Cortex of kidney (tissue), 1 donor: Measurements from ENCODE around the gene CDR2.
"Not testable (repeated sequence)": the region's sequence is repeated elsewhere in the genome, so short reads cannot be mapped to it uniquely, and the experiment has no call there.

Source experiments
- DNase-seq: peaks from one replicate; lab custom pipeline; 2025; lab: John Stamatoyannopoulos, UW

CDR2 gene

GRCh38 chr16:22307838-22308237 lies 66.6 kb downstream of the CDR2 start:
- DNase-seq, result no peak

- no peak for DNase-seq
These were observed 67.6 kb downstream of the CDR2 start for GRCh38 chr16:22306788-22307187.

- no peak for DNase-seq
These were observed 70.0 kb downstream of the CDR2 start for GRCh38 chr16:22304411-22304810.

- no peak for DNase-seq
These were observed 71.5 kb downstream of the CDR2 start for GRCh38 chr16:22302776-22303363.

GRCh38 chr16:22301423-22301822 lies 73.0 kb downstream of the CDR2 start:
- not testable (repeated sequence) for DNase-seq

GRCh38 chr16:22300427-22301071 lies 73.9 kb downstream of the CDR2 start:
- no peak for DNase-seq

- no peak for DNase-seq
These were observed 75.4 kb downstream of the CDR2 start for GRCh38 chr16:22299036-22299435.

- DNase-seq, result no peak
These were observed 76.3 kb downstream of the CDR2 start for GRCh38 chr16:22297871-22298733.

- peak; percentile 75 for DNase-seq
These were observed 77.1 kb downstream of the CDR2 start, which contains the start of gene POLR3E for GRCh38 chr16:22297114-22297870. Gene POLR3E, plus strand, starts transcription at chr16:22297409. Its CDS starts 5,560 bp downstream, at chr16:22302969.

- DNase-seq, result no peak
These were observed 78.0 kb downstream of the CDR2 start for GRCh38 chr16:22296225-22297113.
